Pancreas (tissue), 10 donors: ENCODE data around the gene LRP8. TPM values are rescaled to one million over a fixed set of nuclear protein-coding genes. Genes with fewer than 3 reads are reported as not detected.

Experiments used
- ATAC-seq, 4 donors: fragments of 200-7000 bp; cut with Tn5 transposase; one replicate each; pipeline versions ENCODE4 v1.8.0 to v1.9.1; 2020; ENCODE audit warnings: mild to moderate bottlenecking in 4 of 4, moderate library complexity in 4 of 4
- DNase-seq, 6 donors: peaks; one replicate each; pipeline ENCODE4 v3.0.0-alpha.2; 2020
- FAIRE-seq: peaks from 2 replicates; lab custom pipeline; 2012; peaks lifted over from hg19 to GRCh38; lab: Jason Lieb, UNC
- H3K27ac ChIP-seq, 4 donors: fragments of 200-600 bp; sonication (generic); 1 replicate in 3 of 4; 2 replicates in 1 of 4; pipeline versions ENCODE4 v1.5.0 to v1.8.0; 2020
- H3K27me3 ChIP-seq, 4 donors: fragments of 200-600 bp; one replicate each; pipeline ENCODE4 v1.8.0; 2021
- H3K36me3 ChIP-seq, 3 donors: fragments of 200-600 bp; sonication (generic) in 1 of 3; one replicate each; pipeline versions ENCODE4 v1.5.0 to v1.8.0; 2020 to 2021
- H3K4me1 ChIP-seq, 3 donors: fragments of 200-600 bp; one replicate each; pipeline ENCODE4 v1.8.0; 2021
- H3K4me3 ChIP-seq, 4 donors: fragments of 200-600 bp; sonication (generic) in 2 of 4; one replicate each; pipeline versions ENCODE4 v1.5.0 to v1.8.0; 2020 to 2021
- H3K9me3 ChIP-seq, 4 donors: fragments of 200-600 bp; one replicate each; pipeline ENCODE4 v1.8.0; 2021
- WGBS, 2 donors: extraction: QIAGEN DNeasy Blood & Tissue Kit; methylation state at CpG; one replicate each; pipeline ENCODE4 v1.1.7; 2013; 5-methylcytosine and 5-hydroxymethylcytosine counted together
- intact Hi-C, 3 donors: fragments of 100-400 bp; cut with DNase I; formaldehyde crosslinking; loops; one replicate each; pipeline versions ENCODE4 v1.11.1 to v1.14.2; 2022
- polyA plus RNA-seq, 2 donors: library from polyadenylated mRNA; stranded (reverse); fragments of 200-250 nt; gene quantifications; one replicate each; pipeline ENCODE4 v1.2.3, GENCODE V29; 2013
- total RNA-seq, 6 donors: library from RNA; stranded (reverse); fragmentation: NEBNext Ultra II Directional in 4 of 6; extraction: Animal tissue kit (Norgen Biotek cat#: 25700) in 4 of 6; gene quantifications; one replicate each; pipeline versions ENCODE4 v1.2.1 to v1.2.4, GENCODE V29; 2021 to 2023
- TF ChIP-seq, protein P1 (sequence below), 4 donors: fragments of 200-600 bp; sonication (generic) in 3 of 4; IDR thresholded peaks; one replicate each; pipeline versions ENCODE4 v1.5.0 to v1.8.0; 2021; ENCODE audit warnings: antibody characterized with exemption in 4 of 4
- donor health status: healthy with polysubstance abuse.
- donor health status: DM: no; HTN: no; CAD: no; lungs with moderate emphysema.
- donor health status: DM: no; HTN: no; CAD: no.
- donor health status: control.
- donor health status: control.
- donor health status: Bipolar disorder and iron deficiency.
- donor health status: DM: yes; HTN: yes; CAD: no.
- donor health status: DM: no; HTN: no; CAD: no.
- donor health status: DM: no; HTN: no; CAD: no.
- donor health status: DM: yes; HTN: yes; CAD: no.

LRP8 gene
- total and polyA plus RNA-seq, 8 donors = 0.08 to 2.3 (median 0.59) TPM

- no peak overlapping the region for H3K4me3 ChIP-seq
- intact Hi-C loops = no loop called here
- TF ChIP-seq, protein P1, sequence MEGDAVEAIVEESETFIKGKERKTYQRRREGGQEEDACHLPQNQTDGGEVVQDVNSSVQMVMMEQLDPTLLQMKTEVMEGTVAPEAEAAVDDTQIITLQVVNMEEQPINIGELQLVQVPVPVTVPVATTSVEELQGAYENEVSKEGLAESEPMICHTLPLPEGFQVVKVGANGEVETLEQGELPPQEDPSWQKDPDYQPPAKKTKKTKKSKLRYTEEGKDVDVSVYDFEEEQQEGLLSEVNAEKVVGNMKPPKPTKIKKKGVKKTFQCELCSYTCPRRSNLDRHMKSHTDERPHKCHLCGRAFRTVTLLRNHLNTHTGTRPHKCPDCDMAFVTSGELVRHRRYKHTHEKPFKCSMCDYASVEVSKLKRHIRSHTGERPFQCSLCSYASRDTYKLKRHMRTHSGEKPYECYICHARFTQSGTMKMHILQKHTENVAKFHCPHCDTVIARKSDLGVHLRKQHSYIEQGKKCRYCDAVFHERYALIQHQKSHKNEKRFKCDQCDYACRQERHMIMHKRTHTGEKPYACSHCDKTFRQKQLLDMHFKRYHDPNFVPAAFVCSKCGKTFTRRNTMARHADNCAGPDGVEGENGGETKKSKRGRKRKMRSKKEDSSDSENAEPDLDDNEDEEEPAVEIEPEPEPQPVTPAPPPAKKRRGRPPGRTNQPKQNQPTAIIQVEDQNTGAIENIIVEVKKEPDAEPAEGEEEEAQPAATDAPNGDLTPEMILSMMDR (IDR thresholded peaks at IDR 0.05) = no peak
- no peaks in the 10 kb centered on the region for H3K9me3 ChIP-seq
- no peak overlapping the region for H3K27ac ChIP-seq
- no peaks in the 10 kb centered on the region for H3K27me3 ChIP-seq
- H3K4me1 ChIP-seq = no peaks in the 10 kb centered on the region
- ATAC-seq = peak in 2 of 4 donors; percentile 24 to 51
- no peak for FAIRE-seq
- no peaks in the 10 kb centered on the region for H3K36me3 ChIP-seq
- no peak for DNase-seq
- WGBS, 2 donors = 43 to 45% methylated on average over 4 of the region's 4 CpGs
Measured at GRCh38 chr1:53295726-53296116, 32.1 kb downstream of the LRP8 start.

GRCh38 chr1:53295295-53295694 lies 32.6 kb downstream of the LRP8 start:
- DNase-seq (no peak), ATAC-seq (no peak), FAIRE-seq (no peak)
- no peaks in the 10 kb centered on the region for H3K36me3 ChIP-seq
- no peaks in the 10 kb centered on the region for H3K4me1 ChIP-seq
- H3K9me3 ChIP-seq = no peaks in the 10 kb centered on the region
- TF ChIP-seq, protein P1 (IDR thresholded peaks at IDR 0.05) = no peak
- no peak overlapping the region for H3K27ac ChIP-seq
- no peak overlapping the region for H3K4me3 ChIP-seq
- WGBS, 2 donors = 87 to 98% methylated on average over 3 of the region's 3 CpGs
- H3K27me3 ChIP-seq = no peaks in the 10 kb centered on the region
- intact Hi-C loops = no loop called here

DNA sequence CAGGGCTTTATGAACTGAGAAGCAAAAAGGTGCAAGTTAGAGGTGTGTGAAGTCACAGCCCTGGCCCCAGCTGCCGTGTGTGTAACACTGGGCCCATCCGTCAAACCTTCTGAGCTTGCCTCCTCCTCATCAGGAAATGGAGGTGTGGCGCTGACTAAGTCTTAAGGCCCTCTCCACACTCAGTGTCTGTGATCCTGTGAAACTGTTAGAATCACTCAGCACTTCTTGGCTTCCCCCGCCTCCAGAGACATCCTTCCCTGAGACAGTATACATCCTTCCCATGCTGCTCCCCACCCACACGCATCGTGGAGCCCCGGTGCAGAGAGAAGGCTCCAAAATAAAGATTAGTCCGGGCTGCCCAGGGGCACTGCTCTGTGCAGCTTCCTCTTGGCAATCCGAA lies 33.3 kb downstream of the LRP8 start:
- intact Hi-C loops = no loop called here

GRCh38 chr1:53294061-53294460 lies 33.8 kb downstream of the LRP8 start:
- DNase-seq (no peak), ATAC-seq (no peak), FAIRE-seq (no peak)
- intact Hi-C loops = no loop called here
- no peak overlapping the region for H3K4me3 ChIP-seq
- no peaks in the 10 kb centered on the region for H3K27me3 ChIP-seq
- H3K36me3 ChIP-seq = no peaks in the 10 kb centered on the region
- 86 to 90% methylated on average over 3 of the region's 3 CpGs for WGBS, 2 donors
- TF ChIP-seq, protein P1 (IDR thresholded peaks at IDR 0.05) = no peak
- no peak overlapping the region for H3K27ac ChIP-seq
- H3K4me1 ChIP-seq = no peaks in the 10 kb centered on the region
- H3K9me3 ChIP-seq = no peaks in the 10 kb centered on the region

More for the DNA sequence above, 33.3 kb downstream of the LRP8 start:
- H3K4me1 ChIP-seq = no peaks in the 10 kb centered on the region
- ATAC-seq (no peak), DNase-seq (no peak), FAIRE-seq (no peak)
- H3K9me3 ChIP-seq = no peaks in the 10 kb centered on the region
- 85 to 86% methylated on average over 9 of the region's 9 CpGs for WGBS, 2 donors
- no peak overlapping the region for H3K4me3 ChIP-seq
- TF ChIP-seq, protein P1 (IDR thresholded peaks at IDR 0.05) = no peak
- no peak overlapping the region for H3K27ac ChIP-seq
- no peaks in the 10 kb centered on the region for H3K27me3 ChIP-seq
- H3K36me3 ChIP-seq = no peaks in the 10 kb centered on the region

DNA sequence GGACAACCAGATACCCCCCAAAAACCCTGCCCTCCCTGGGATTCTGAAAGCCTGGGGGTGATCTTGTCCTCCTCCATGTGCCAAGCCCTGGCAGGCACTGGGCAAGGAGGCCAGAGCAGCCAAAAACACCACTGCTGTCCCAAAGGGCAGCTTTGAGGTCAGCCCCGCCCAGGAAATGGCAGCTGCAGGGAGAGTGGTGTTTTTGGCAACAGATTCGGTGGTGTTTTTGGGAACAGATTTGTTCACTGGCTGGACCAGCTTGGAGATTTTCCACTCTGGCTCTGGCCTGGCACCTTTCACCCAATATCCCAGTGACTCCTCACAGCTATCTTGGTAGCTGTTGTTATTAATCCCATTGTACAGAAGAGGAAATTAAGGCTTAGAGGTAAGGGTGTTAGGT lies 34.7 kb downstream of the LRP8 start:
- no peak overlapping the region for H3K27ac ChIP-seq
- intact Hi-C loops = no loop called here
- FAIRE-seq (no peak), DNase-seq (peak in 1 of 6 donors; percentile 20), ATAC-seq (no peak)
- no peak overlapping the region for H3K4me3 ChIP-seq
- H3K4me1 ChIP-seq = no peaks in the 10 kb centered on the region
- TF ChIP-seq, protein P1 (IDR thresholded peaks at IDR 0.05) = no peak
- H3K36me3 ChIP-seq = no peaks in the 10 kb centered on the region
- H3K9me3 ChIP-seq = no peaks in the 10 kb centered on the region
- H3K27me3 ChIP-seq = no peaks in the 10 kb centered on the region
- WGBS, 2 donors = 64 to 72% methylated on average over 2 of the region's 2 CpGs
